AG04450 (cell line): ENCODE data around the gene GLG1. TPM values are rescaled to one million over a fixed set of nuclear protein-coding genes. Genes with fewer than 3 reads are reported as not detected.

ENCODE experiments used
- CTCF ChIA-PET: fragments of 300-600, 350-600 bp; formaldehyde crosslinking; extraction: SDS; loops from one replicate; lab custom pipeline; 2022; ENCODE audit warnings: antibody characterized with exemption, inconsistent platforms; lab: Charles Lee
- POLR2A ChIA-PET: fragments of 350-600 bp; formaldehyde crosslinking; extraction: SDS; loops from one replicate; lab custom pipeline; 2021; ENCODE audit warnings: antibody characterized with exemption, inconsistent platforms; lab: Yijun Ruan, JAX
- DNase-seq: peaks from one replicate; pipeline ENCODE4 v3.0.0-alpha.2; 2011; ENCODE audit warnings: low read depth, low spot score
- H3K27ac ChIP-seq: one replicate; pipeline ENCODE4 v1.5.1; 2012; ENCODE audit warnings: low read depth, low read length, control low read depth
- H3K27me3 ChIP-seq: one replicate; pipeline ENCODE4 v1.6.0; 2012; ENCODE audit warnings: low read length; ENCODE audit not compliant: control insufficient read depth, insufficient read depth
- H3K4me3 ChIP-seq: 2 replicates; pipeline ENCODE4 v1.5.1; 2011; ENCODE audit warnings: mild to moderate bottlenecking, low read depth, low read length, control low read depth
- H3K9me3 ChIP-seq: 2 replicates; pipeline ENCODE4 v1.5.1; 2012; ENCODE audit warnings: low read length; ENCODE audit not compliant: control insufficient read depth, insufficient read depth
- polyA plus RNA-seq: library from polyadenylated mRNA; depleted of rRNA; stranded (reverse); fragments of >200 nt; gene quantifications from 2 replicates; pipeline ENCODE4 v1.2.3, GENCODE V29; 2011
- TF ChIP-seq, protein P1 (sequence below): IDR thresholded peaks from 2 replicates; pipeline ENCODE4 v1.5.1; 2011; ENCODE audit warnings: low read depth, low read length, control low read depth, inconsistent platforms

GLG1 gene
- polyA plus RNA-seq, 1 experiment, result 188 TPM

DNA sequence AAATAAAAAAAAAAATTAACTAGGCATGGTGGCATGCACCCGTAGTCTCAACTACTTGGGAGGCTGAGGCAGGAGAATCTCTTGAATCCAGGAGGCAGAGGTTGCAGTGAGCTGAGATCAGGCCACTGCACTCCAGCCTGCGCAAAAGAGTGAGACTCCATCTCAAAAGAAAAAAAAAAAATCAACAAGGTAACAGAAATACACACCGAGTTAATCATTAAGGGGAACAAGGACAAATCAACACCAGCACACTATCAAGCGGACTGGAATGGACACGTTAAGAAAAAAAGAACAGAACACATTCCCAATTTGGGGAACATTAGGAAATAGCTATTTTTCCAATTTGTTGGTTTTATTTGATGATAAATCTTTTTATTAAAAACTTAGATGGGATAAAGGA is 28.4 kb upstream of the GLG1 start:
- no peak for DNase-seq
- TF ChIP-seq, protein P1, sequence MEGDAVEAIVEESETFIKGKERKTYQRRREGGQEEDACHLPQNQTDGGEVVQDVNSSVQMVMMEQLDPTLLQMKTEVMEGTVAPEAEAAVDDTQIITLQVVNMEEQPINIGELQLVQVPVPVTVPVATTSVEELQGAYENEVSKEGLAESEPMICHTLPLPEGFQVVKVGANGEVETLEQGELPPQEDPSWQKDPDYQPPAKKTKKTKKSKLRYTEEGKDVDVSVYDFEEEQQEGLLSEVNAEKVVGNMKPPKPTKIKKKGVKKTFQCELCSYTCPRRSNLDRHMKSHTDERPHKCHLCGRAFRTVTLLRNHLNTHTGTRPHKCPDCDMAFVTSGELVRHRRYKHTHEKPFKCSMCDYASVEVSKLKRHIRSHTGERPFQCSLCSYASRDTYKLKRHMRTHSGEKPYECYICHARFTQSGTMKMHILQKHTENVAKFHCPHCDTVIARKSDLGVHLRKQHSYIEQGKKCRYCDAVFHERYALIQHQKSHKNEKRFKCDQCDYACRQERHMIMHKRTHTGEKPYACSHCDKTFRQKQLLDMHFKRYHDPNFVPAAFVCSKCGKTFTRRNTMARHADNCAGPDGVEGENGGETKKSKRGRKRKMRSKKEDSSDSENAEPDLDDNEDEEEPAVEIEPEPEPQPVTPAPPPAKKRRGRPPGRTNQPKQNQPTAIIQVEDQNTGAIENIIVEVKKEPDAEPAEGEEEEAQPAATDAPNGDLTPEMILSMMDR, result no peak
- H3K27me3 ChIP-seq, result no peaks in the 10 kb centered on the region
- CTCF ChIA-PET, result interaction anchor here (2.7 kb wide), 1 partner anchor 16 kb away, joined by 13 read pairs; no protein-coding TSS in a partner anchor
- no peak overlapping the region for H3K4me3 ChIP-seq
- H3K27ac ChIP-seq, result no peak overlapping the region
- H3K9me3 ChIP-seq, result no peaks in the 10 kb centered on the region
- POLR2A ChIA-PET, result no interaction called here

DNA sequence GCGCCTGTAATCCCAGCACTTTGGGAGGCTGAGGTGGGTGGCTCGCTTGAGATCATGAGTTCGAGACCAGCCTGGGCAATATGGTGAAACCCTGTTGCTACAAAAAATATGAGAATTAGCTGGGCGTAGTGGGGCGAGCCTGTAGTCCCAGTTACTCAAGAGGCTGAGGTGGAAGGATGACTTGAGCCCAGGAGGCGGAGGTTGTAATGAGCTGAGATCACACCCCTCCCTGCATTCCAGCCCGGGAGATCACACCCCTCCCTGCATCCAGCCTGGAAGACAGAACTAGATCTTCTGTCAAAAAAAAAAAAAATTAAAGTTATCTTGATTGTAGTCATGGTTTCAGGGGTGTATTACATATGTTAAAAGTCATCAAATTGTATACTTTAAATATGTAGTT is 26.8 kb upstream of the GLG1 start:
- ChIA-PET CTCF (interaction anchor here (1.3 kb wide), 1 partner anchor 11 kb away, joined by 3 read pairs; no protein-coding TSS in a partner anchor), POLR2A (no interaction called here)
- Histone ChIP-seq H3K9me3 (no peaks in the 10 kb centered on the region), H3K4me3 (no peak overlapping the region), H3K27ac (no peak overlapping the region), H3K27me3 (no peaks in the 10 kb centered on the region)
- DNase-seq, result no peak
- TF ChIP-seq, protein P1, result no peak

DNA sequence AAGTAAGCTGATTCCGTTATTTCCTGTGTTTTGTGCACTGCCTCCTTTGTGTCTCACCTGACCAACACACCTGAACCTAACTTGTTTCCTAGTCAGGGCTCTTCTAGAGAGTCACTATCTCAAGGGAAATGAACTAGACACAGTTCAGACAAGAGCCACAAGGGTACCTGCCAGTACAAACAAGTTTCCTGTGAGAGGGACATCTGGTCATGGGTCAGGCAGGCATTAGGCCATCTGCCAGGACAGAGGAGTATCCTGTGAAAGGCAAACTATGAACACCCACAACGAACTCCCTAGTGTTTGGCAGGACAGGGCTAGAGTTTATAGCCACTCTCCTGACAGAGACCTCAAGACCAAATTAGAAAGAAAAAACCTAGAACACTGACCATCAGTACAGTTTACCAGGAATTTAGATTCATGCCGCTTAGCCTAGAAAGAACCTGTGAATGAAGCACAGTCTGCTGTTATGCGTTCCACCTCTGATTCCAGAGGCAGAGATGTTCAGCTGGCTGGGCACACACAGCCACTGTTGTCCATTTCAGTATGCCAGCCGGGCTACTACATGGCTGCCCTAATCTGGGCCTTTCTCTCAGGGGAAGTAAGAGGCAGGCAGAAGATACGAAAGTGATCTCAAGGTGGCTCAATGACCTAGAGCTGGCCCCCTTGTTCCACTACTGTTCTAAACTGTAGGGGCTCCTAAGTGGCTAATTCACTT is 20.7 kb upstream of the GLG1 start:
- CTCF ChIA-PET, result no interaction called here
- POLR2A ChIA-PET, result interaction anchor here (0.6 to 1.3 kb wide), 3 partner anchors 20 to 29 kb away, joined by 4 read pairs; partner anchors contain the start of gene GLG1
- DNase-seq, result no peak

DNA sequence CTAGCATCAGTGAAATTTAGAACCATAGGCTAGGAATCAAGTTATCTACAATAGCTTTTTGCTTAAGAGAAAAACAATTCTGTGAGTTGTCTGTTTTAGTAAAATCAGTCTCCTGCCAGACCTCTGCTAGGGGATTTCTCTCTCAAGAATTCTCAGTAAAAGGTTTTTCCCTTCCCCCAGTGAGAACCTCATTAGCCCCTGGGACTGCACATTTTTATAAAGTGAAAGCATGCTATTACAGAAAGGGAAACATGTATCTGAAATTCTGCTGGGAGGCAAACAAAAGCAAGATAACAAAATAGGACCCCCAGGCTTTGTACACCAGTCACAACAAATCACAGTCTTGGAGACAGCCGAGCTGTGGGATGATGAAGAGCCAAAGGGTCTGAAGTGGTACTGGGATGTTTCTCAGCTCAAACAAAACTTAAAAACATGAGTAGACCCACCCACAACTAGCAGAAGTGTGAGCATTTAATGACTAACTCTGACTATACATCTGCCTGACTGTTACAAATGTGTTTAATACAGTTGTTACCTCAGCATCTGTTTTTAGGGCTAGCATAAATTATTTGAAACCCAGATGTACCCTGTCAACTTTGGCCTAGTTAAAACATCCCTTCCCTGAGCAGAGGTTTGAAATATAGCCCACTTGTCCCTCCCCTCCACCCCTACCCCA is 20.0 kb upstream of the GLG1 start:
- CTCF ChIA-PET, result no interaction called here
- no peaks in the 10 kb centered on the region for H3K9me3 ChIP-seq
- H3K27ac ChIP-seq, result no peak overlapping the region
- POLR2A ChIA-PET, result interaction anchor here (0.6 to 1.3 kb wide), 2 partner anchors 19 to 29 kb away, joined by 4 read pairs; partner anchors contain the start of gene GLG1
- DNase-seq, result no peak
- no peaks in the 10 kb centered on the region for H3K27me3 ChIP-seq
- no peak overlapping the region for H3K4me3 ChIP-seq
- TF ChIP-seq, protein P1, result no peak

More for the DNA sequence above, 20.7 kb upstream of the GLG1 start:
- no peak overlapping the region for H3K4me3 ChIP-seq
- H3K27me3 ChIP-seq, result no peaks in the 10 kb centered on the region
- peak overlapping the region; percentile 42 for H3K27ac ChIP-seq
- TF ChIP-seq, protein P1, result no peak
- H3K9me3 ChIP-seq, result no peaks in the 10 kb centered on the region
